Gastroesophageal sphincter (tissue), 4 donors: ENCODE data around the gene CAMK1D. TPM values are rescaled to one million over a fixed set of nuclear protein-coding genes. Genes with fewer than 3 reads are reported as not detected.
A peak's percentile ranks its signal among the peaks of the same experiment; 100 is the strongest.

ENCODE experiments used
- ATAC-seq: fragments of 150-250 bp; one replicate; pipeline ENCODE4 v1.9.1; 2016; ENCODE audit warnings: mild to moderate bottlenecking, moderate library complexity
- H3K27ac ChIP-seq, 4 donors: fragments of 200-600 bp; sonication (generic) in 3 of 4; 1 replicate in 3 of 4; 2 replicates in 1 of 4; pipeline ENCODE4 v1.5.1; 2016 to 2019
- H3K27me3 ChIP-seq: fragments of 200-600 bp; sonication (generic); one replicate; pipeline ENCODE4 v1.5.1; 2019
- H3K36me3 ChIP-seq, 2 donors: fragments of 200-600 bp; sonication (generic); one replicate each; pipeline ENCODE4 v1.5.1; 2019; ENCODE audit warnings: control low read depth in 1 of 2
- H3K4me1 ChIP-seq, 3 donors: fragments of 200-600 bp; sonication (generic); 1 replicate in 2 of 3; 2 replicates in 1 of 3; pipeline ENCODE4 v1.5.1; 2016 to 2019; ENCODE audit warnings: control low read depth in 2 of 3
- H3K4me3 ChIP-seq, 2 donors: fragments of 200-600 bp; sonication (generic); one replicate each; pipeline ENCODE4 v1.5.1; 2019; ENCODE audit warnings: mild to moderate bottlenecking in 1 of 2, moderate library complexity in 1 of 2
- H3K9me3 ChIP-seq, 3 donors: fragments of 200-600 bp; sonication (generic); one replicate each; pipeline ENCODE4 v1.5.1; 2017 to 2019; ENCODE audit warnings: control low read depth in 2 of 3
- CTCF ChIP-seq, 4 experiments: fragments of 200-600 bp in 2 of 4; fragments of 450-650 bp in 2 of 4; sonication (generic) in 1 of 4; IDR thresholded peaks; one replicate each; pipeline ENCODE4 v1.5.1; 2017 to 2019; ENCODE audit warnings: antibody characterized with exemption in 4 of 4, mild to moderate bottlenecking in 2 of 4, moderate library complexity in 2 of 4
- EP300 ChIP-seq: sonication (generic); formaldehyde crosslinking; IDR thresholded peaks from one replicate; pipeline ENCODE4 v1.6.1; 2017; ENCODE audit warnings: antibody characterized with exemption, mild to moderate bottlenecking
- POLR2A ChIP-seq, 2 donors: fragments of 450-650 bp; IDR thresholded peaks; one replicate each; pipeline ENCODE4 v1.6.1; 2017; ENCODE audit warnings: antibody characterized with exemption in 2 of 2, mild to moderate bottlenecking in 2 of 2, moderate library complexity in 1 of 2
- POLR2AphosphoS5 ChIP-seq: sonication (generic); formaldehyde crosslinking; IDR thresholded peaks from one replicate; pipeline ENCODE4 v1.6.1; 2017; ENCODE audit warnings: antibody characterized with exemption
- WGBS, 2 donors: methylation state at CpG; one replicate each; pipeline ENCODE4 v1.1.5; 2018; ENCODE audit warnings: low coverage in 1 of 2; 5-methylcytosine and 5-hydroxymethylcytosine counted together
- total RNA-seq, 4 donors: library from RNA; depleted of rRNA; stranded (reverse); fragments of >200 nt; gene quantifications; one replicate each; pipeline ENCODE4 v1.1.0, GENCODE V29; 2016

The CAMK1D gene
- total RNA-seq, 4 donors from 2014 or later, result 11.6 to 18.3 (median 15.3) TPM

DNA sequence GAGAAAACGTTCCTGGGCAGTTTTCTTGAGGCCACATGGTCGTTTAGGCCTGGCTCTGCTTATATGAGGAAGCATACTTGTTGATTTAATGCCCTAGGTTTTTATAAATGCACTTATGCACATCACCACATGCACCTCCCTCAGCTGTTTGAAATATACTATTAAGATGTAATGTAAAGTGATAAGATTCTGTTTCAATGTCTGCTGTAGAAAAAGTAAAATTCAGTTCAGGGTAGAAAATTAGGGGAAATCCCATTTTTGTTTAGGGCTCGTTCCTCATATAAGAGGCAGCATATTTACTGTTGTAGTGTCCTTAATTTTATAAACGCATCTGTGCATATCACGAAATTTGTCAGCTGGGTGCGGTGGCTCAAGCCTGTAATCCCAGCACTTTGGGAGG is 7.8 kb upstream of the CAMK1D start:
- Histone ChIP-seq H3K36me3 (no peaks in the 10 kb centered on the region), H3K9me3 (no peaks in the 10 kb centered on the region), H3K27me3 (no peaks in the 10 kb centered on the region), H3K27ac (no peak overlapping the region), H3K4me3 (no peak overlapping the region), H3K4me1 (peaks cover 0 to 11% (median 0%) of the 10 kb centered on the region in 3 donors)
- TF ChIP-seq EP300, result no peak
- no peak for TF ChIP-seq POLR2A (IDR thresholded peaks at IDR 0.05)
- no peak for TF ChIP-seq POLR2AphosphoS5
- no peak for TF ChIP-seq CTCF (IDR thresholded peaks at IDR 0.05)
- WGBS, 2 donors, result 78 to 86% methylated on average over 6 of the region's 6 CpGs
- no peak for ATAC-seq

DNA sequence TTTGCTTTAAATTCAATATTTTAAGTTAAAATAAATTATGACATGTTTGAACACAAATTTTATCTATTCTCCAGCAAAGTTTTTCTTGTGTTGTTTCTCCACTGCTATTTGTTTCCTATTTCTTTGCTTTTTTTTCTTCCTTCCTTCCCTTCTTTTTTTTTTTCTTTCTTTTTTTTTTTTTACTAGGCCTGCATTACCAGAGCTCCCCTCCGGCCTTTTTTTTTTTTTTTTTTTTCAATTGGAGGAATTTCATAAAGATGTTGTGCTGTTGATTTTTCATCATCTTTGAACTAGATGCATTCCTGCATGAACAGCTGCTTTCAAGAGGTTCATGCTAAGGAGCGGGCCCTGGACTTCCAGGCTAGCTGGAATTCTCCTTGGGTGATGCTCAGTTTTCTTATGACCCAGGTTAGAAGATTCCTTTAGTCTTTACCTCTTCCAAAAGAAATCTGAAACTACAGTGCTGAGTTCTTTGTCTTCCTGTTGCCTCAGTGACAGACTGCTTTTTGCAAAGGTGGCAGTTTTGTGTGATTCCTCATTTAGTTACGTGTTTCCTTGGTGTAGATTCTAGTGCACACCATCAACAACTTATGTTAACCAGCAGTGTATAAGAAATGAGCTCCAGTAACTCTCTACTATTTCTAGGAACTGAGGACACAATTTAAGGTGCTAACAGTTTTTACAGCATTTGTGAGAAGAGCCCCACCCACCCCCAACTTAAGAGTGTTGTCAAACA is 4.8 kb upstream of the CAMK1D start:
- Histone ChIP-seq H3K9me3 (no peaks in the 10 kb centered on the region), H3K4me3 (no peak overlapping the region), H3K27me3 (no peaks in the 10 kb centered on the region), H3K36me3 (no peaks in the 10 kb centered on the region), H3K27ac (no peak overlapping the region), H3K4me1 (peaks cover 0 to 14% (median 6%) of the 10 kb centered on the region in 3 donors)
- TF ChIP-seq POLR2A (IDR thresholded peaks at IDR 0.05), result no peak
- TF ChIP-seq EP300, result no peak
- TF ChIP-seq CTCF (IDR thresholded peaks at IDR 0.05), result no peak
- no peak for TF ChIP-seq POLR2AphosphoS5
- no peak for ATAC-seq
- WGBS, 2 donors, result 69 to 95% methylated on average over 3 of the region's 3 CpGs

DNA sequence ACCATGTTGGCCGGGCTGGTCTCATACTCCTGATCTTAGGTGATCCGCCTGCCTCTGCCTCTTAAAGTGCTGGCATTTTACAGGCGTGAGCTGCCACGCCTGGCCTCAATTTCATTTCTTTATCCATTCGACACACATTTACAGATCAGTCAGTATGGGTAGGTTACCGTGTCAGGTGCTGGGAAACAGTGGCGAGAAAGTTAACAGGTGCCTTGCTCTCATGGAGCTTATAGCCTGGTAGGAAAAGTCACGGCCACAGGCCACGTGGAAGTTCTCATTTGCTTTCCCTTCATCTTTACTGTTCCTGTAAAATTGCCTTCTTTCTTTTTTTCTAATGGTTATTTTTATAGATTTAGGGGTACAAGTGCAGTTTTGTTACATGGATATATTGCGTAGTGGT is 2.6 kb upstream of the CAMK1D start:
- 95 to 97% methylated on average over 3 to 8 of the region's 10 CpGs for WGBS, 2 donors
- H3K36me3 ChIP-seq, result no peaks in the 10 kb centered on the region
- no peak for ATAC-seq

DNA sequence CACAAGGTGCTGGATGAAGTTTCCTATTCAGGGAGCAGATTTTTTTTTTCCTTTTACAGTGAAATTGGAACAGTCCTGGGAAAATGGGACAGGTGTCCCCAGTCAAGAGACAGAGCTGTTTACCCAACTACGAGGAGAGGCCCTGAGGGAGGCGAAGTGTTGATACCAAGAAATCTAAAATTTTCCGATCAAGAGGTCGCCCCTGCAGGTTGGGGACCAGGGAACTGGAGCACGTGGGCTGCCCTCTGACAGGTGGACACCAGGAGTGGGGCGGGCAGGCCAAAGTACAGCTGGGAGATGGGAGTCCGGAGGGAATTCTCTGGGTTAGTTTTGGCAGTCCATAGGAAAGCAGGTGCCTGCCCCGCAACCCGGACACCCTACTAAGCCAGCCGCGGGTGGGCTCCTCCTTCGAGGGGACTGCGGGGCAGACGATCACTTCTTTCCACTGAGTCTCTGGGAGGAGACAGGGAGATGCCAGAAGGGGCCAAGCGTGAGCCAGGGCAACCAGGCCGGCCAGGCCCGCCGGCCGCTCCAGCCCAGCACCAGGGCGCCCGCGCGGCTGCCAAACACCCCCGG is 965 bp upstream of the CAMK1D start:
- TF ChIP-seq POLR2AphosphoS5 (no peak), POLR2A (IDR thresholded peaks at IDR 0.05) (no peak), CTCF (IDR thresholded peaks at IDR 0.05) (no peak), EP300 (no peak)
- Histone ChIP-seq H3K4me1 (peaks cover 0 to 37% (median 6%) of the 10 kb centered on the region in 3 donors), H3K9me3 (no peaks in the 10 kb centered on the region), H3K4me3 (peak overlapping the region; percentile 87 to 93), H3K36me3 (no peaks in the 10 kb centered on the region), H3K27me3 (no peaks in the 10 kb centered on the region), H3K27ac (peak overlapping the region; percentile 71 to 97 (median 95))
- WGBS, 2 donors, result 49% methylated on average over 3 of the region's 24 CpGs; no CpG with 5 or more reads in 1 of the 2 donors
- ATAC-seq, result no peak

More for the DNA sequence above, 2.6 kb upstream of the CAMK1D start:
- Histone ChIP-seq H3K4me3 (no peak overlapping the region), H3K4me1 (peaks cover 0 to 25% (median 6%) of the 10 kb centered on the region in 3 donors), H3K27me3 (no peaks in the 10 kb centered on the region), H3K27ac (no peak overlapping the region), H3K9me3 (no peaks in the 10 kb centered on the region)
- no peak for TF ChIP-seq POLR2AphosphoS5
- TF ChIP-seq CTCF (IDR thresholded peaks at IDR 0.05), result no peak
- TF ChIP-seq POLR2A (IDR thresholded peaks at IDR 0.05), result no peak
- TF ChIP-seq EP300, result no peak
